ENCODE data around the gene IRF2BP2. TPM values are rescaled to one million over a fixed set of nuclear protein-coding genes. Genes with fewer than 3 reads are reported as not detected.

The IRF2BP2 gene
- total RNA-seq, 1 donor from 2014 or later: 80.3 TPM

DNA sequence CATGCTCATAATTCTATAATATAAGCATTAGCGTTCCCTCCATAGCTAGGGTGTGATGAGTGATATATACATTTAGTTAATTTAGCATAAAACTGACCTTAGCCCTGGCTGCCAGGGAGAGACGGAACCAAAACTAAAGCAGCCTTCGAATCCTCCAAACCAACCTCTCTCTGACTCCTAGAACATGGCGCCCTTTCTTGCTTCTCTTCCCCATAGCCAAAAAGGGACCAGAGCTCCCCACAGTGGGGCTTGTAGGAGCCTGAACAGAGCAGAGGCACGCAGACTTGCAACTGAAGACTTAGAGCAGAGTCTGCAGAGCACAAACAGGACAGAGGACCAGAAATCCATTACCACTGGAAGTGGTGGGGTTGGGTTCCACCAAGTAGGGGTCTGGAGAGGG lies 17.7 kb downstream of the IRF2BP2 start:
- H3K36me3 ChIP-seq (ENCODE audit: control insufficient read depth, insufficient read depth, low read length): no peaks in the 10 kb centered on the region
- FAIRE-seq: no peak
- no peak overlapping the region for H3K4me3 ChIP-seq (ENCODE audit: low read depth, low read length)
- H3K27me3 ChIP-seq (ENCODE audit: control insufficient read depth, insufficient read depth, low read length): no peaks in the 10 kb centered on the region
- TF ChIP-seq, protein P1, sequence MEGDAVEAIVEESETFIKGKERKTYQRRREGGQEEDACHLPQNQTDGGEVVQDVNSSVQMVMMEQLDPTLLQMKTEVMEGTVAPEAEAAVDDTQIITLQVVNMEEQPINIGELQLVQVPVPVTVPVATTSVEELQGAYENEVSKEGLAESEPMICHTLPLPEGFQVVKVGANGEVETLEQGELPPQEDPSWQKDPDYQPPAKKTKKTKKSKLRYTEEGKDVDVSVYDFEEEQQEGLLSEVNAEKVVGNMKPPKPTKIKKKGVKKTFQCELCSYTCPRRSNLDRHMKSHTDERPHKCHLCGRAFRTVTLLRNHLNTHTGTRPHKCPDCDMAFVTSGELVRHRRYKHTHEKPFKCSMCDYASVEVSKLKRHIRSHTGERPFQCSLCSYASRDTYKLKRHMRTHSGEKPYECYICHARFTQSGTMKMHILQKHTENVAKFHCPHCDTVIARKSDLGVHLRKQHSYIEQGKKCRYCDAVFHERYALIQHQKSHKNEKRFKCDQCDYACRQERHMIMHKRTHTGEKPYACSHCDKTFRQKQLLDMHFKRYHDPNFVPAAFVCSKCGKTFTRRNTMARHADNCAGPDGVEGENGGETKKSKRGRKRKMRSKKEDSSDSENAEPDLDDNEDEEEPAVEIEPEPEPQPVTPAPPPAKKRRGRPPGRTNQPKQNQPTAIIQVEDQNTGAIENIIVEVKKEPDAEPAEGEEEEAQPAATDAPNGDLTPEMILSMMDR (IDR thresholded peaks at IDR 0.05; ENCODE audit: insufficient read depth, low read length, severe bottlenecking): no peak
- no peak for DNase-seq (ENCODE audit: low read depth)

DNA sequence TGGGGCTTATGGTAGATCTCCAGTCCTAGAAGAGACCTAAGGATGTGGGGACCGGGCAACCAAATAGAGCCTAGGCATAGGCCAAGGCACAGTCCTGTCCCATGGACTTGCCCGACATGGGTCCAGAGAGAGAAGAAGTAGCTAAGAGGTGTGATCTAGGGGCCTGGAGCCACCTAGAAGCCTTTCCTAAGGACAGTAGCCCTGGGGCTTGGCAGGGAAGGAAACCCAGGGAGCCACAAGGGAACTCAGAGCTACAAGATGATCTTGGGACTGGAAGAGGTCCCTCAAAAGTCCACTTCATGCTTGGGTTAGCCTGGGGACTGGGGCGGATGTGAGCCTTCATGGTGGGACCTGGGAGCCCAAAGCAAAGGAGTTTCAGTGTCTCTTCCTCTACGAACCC lies 18.8 kb downstream of the IRF2BP2 start:
- H3K27me3 ChIP-seq (ENCODE audit: control insufficient read depth, insufficient read depth, low read length): no peaks in the 10 kb centered on the region
- no peak overlapping the region for H3K4me3 ChIP-seq (ENCODE audit: low read depth, low read length)
- TF ChIP-seq, protein P1 (IDR thresholded peaks at IDR 0.05; ENCODE audit: insufficient read depth, low read length, severe bottlenecking): no peak
- no peak for DNase-seq (ENCODE audit: low read depth)
- H3K36me3 ChIP-seq (ENCODE audit: control insufficient read depth, insufficient read depth, low read length): no peaks in the 10 kb centered on the region
- no peak for FAIRE-seq

DNA sequence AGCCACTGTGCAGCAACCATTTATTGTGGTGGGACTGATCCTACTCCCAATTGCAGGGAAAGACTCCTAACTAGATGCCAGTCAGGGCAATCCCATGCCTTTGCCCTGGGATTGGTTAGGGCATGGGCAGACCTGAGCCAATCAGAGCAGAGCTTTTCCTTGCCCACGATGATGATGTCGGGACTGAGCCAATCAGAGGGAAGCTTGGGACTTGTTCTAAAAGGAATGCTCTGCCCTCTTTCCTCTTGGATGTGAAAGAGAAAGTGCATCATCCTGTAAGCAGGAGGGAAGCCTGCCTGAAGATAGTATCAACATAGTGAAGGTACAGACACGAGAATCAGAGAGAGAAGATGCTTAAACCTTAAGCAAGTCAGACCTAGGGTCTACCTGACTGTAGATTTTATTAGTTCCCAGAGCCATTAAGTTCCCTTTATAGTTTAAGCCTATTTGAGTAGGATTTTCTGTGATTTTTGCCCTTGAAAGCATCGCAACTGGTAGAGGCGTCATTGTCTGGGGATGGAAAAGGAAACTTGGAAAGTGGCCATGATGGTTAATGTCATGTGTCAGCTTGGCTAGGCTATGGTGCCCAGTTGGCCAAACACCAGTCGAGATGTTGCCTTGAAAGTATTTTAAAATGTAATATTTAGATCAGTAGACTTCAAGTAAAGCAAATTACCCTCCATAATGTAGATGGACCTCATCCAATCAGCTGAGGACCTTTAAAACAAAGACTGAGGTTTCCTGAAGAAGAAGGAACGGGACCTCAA lies 19.9 kb downstream of the IRF2BP2 start:
- Histone ChIP-seq H3K36me3 (ENCODE audit: control insufficient read depth, insufficient read depth, low read length) (no peaks in the 10 kb centered on the region), H3K4me3 (ENCODE audit: low read depth, low read length) (no peak overlapping the region), H3K27me3 (ENCODE audit: control insufficient read depth, insufficient read depth, low read length) (no peaks in the 10 kb centered on the region)
- TF ChIP-seq, protein P1 (IDR thresholded peaks at IDR 0.05; ENCODE audit: insufficient read depth, low read length, severe bottlenecking): no peak
- peak; percentile 81 for DNase-seq (ENCODE audit: low read depth)
- FAIRE-seq: peak; percentile 64

DNA sequence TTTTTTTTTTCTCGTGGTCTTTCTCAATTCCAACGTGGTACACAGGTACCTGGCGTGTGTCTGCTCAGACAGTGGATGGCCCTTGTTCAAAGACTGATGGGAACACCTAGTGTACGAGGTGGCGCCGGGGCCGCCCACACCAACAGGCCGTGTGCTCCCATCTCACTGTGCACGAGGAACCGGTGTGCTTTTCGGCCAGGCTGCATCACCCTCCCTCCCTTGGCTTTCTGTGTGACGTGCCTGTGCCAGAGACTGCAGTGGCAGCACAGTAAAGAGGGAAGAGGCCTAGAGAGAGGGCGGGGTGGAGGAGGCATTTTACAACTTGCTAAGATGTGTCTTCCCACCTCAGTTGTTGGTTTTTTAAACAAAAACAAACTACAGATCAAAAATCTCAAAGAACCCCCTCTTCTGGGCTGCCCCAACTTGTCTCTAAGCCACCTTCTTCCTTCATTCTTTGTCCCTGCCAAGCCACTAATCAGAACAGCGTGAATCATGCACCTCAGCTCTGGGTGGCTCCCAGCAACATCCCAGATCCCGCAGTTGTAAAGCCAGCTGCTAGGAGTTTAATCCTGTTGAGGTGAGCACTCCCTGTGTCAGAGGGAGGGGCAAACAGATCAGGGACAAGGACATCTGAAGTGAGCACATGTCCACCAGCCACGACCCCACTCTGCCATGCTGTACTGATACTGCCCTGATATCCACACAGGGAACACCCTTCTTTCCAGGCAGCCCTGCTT lies 20.7 kb downstream of the IRF2BP2 start:
- Histone ChIP-seq H3K27me3 (ENCODE audit: control insufficient read depth, insufficient read depth, low read length) (no peaks in the 10 kb centered on the region), H3K4me3 (ENCODE audit: low read depth, low read length) (no peak overlapping the region), H3K36me3 (ENCODE audit: control insufficient read depth, insufficient read depth, low read length) (no peaks in the 10 kb centered on the region)
- FAIRE-seq (no peak), DNase-seq (ENCODE audit: low read depth) (peak; percentile 94)
- TF ChIP-seq, protein P1 (IDR thresholded peaks at IDR 0.05; ENCODE audit: insufficient read depth, low read length, severe bottlenecking): no peak

DNA sequence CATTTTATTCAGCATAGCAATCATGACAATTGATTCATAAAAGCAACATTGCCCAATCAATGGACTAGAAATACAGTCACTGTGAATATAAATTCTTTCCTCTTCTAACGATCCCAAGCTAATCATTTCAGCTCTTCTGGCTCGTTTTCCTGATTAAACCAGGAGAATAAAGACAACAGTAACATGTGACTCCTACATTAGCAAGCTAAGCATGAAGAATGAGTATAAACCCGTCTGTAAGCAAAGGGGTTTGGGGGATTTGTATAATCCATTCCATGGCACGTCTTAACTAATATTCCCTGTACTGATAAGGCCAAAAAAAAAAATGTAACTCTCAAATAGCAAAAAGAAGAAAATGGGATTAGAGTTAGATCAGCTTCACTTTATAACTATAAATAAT lies 21.6 kb downstream of the IRF2BP2 start:
- no peak for FAIRE-seq
- DNase-seq (ENCODE audit: low read depth): no peak
- no peaks in the 10 kb centered on the region for H3K36me3 ChIP-seq (ENCODE audit: control insufficient read depth, insufficient read depth, low read length)
- no peaks in the 10 kb centered on the region for H3K27me3 ChIP-seq (ENCODE audit: control insufficient read depth, insufficient read depth, low read length)
- TF ChIP-seq, protein P1 (IDR thresholded peaks at IDR 0.05; ENCODE audit: insufficient read depth, low read length, severe bottlenecking): no peak
- H3K4me3 ChIP-seq (ENCODE audit: low read depth, low read length): no peak overlapping the region

Measured in bronchial epithelial cell (primary cell).